Vagina (tissue), 2 donors: ENCODE measurements around the gene CASR.

ENCODE experiments used
- POLR2A ChIP-seq, 2 donors: fragments of 450-650 bp; IDR thresholded peaks; one replicate each; pipeline ENCODE4 v1.6.1; 2017; ENCODE audit warnings: antibody characterized with exemption in 2 of 2, mild to moderate bottlenecking in 2 of 2, moderate library complexity in 2 of 2
- TF ChIP-seq, protein P1 (sequence below), 3 experiments: fragments of 450-650 bp in 2 of 3; fragments of 200-600 bp in 1 of 3; sonication (generic) in 1 of 3; IDR thresholded peaks; one replicate each; pipeline ENCODE4 v1.5.1; 2017 to 2019; ENCODE audit warnings: antibody characterized with exemption in 3 of 3, mild to moderate bottlenecking in 2 of 3, moderate library complexity in 2 of 3

DNA sequence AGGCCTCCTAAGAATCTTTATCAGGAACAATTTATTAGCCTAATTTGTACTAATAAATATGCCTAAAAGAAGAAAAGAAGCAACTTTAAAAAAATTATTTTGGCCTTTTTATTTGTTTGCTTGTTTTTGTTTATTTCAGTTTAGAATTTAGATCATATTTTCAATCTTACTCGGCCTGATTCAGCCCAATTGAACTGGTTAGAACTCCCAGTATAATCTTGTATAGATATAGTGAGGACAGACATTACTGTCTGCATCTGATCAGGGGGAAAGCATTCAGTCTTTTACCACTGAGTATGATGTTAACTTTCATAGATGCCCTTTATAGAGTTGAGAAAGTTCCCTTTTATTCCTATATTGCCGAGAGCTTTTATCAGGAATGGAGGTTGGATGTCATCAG is 85.6 kb downstream of the CASR start:
- no peak for TF ChIP-seq POLR2A (IDR thresholded peaks at IDR 0.05)
- TF ChIP-seq, protein P1, sequence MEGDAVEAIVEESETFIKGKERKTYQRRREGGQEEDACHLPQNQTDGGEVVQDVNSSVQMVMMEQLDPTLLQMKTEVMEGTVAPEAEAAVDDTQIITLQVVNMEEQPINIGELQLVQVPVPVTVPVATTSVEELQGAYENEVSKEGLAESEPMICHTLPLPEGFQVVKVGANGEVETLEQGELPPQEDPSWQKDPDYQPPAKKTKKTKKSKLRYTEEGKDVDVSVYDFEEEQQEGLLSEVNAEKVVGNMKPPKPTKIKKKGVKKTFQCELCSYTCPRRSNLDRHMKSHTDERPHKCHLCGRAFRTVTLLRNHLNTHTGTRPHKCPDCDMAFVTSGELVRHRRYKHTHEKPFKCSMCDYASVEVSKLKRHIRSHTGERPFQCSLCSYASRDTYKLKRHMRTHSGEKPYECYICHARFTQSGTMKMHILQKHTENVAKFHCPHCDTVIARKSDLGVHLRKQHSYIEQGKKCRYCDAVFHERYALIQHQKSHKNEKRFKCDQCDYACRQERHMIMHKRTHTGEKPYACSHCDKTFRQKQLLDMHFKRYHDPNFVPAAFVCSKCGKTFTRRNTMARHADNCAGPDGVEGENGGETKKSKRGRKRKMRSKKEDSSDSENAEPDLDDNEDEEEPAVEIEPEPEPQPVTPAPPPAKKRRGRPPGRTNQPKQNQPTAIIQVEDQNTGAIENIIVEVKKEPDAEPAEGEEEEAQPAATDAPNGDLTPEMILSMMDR (IDR thresholded peaks at IDR 0.05) = no peak
